COR-L47 (cell line): ENCODE data around the gene MAP3K4.

Experiments
- DNase-seq: peaks from one replicate; lab custom pipeline; 2025; lab: John Stamatoyannopoulos, UW

The MAP3K4 gene

GRCh38 chr6:161125591-161125990 is 134.0 kb downstream of the MAP3K4 start:
- DNase-seq, result no peak

GRCh38 chr6:161127071-161127740 is 135.6 kb downstream of the MAP3K4 start:
- no peak for DNase-seq

GRCh38 chr6:161128230-161128629 is 136.7 kb downstream of the MAP3K4 start:
- no peak for DNase-seq

- DNase-seq, result no peak
Observed at GRCh38 chr6:161128680-161129196, 137.2 kb downstream of the MAP3K4 start.

- DNase-seq, result no peak
Observed at GRCh38 chr6:161130541-161130940, 139.0 kb downstream of the MAP3K4 start.

GRCh38 chr6:161130967-161131766 is 139.6 kb downstream of the MAP3K4 start:
- DNase-seq, result no peak

- no peak for DNase-seq
Observed at GRCh38 chr6:161132384-161132783, 140.8 kb downstream of the MAP3K4 start.

GRCh38 chr6:161133963-161134362 is 142.4 kb downstream of the MAP3K4 start:
- DNase-seq, result no peak

- DNase-seq, result no peak
Observed at GRCh38 chr6:161134550-161135298, 143.2 kb downstream of the MAP3K4 start.

- no peak for DNase-seq
Observed at GRCh38 chr6:161135695-161136591, 144.4 kb downstream of the MAP3K4 start.

- DNase-seq, result no peak
Observed at GRCh38 chr6:161136655-161137054, 145.1 kb downstream of the MAP3K4 start.

- DNase-seq, result no peak
Observed at GRCh38 chr6:161137320-161137719, 145.8 kb downstream of the MAP3K4 start.

GRCh38 chr6:161137839-161138542 is 146.4 kb downstream of the MAP3K4 start:
- DNase-seq, result no peak

GRCh38 chr6:161138543-161139303 is 147.2 kb downstream of the MAP3K4 start:
- no peak for DNase-seq

GRCh38 chr6:161139304-161139765 is 147.8 kb downstream of the MAP3K4 start:
- DNase-seq, result no peak

GRCh38 chr6:161139766-161140553 is 148.4 kb downstream of the MAP3K4 start:
- DNase-seq, result no peak

GRCh38 chr6:161140554-161140875 is 148.9 kb downstream of the MAP3K4 start:
- no peak for DNase-seq

- DNase-seq, result peak; percentile 3
Observed at GRCh38 chr6:161141173-161141572, 149.6 kb downstream of the MAP3K4 start.

GRCh38 chr6:161142957-161143296 is 151.4 kb downstream of the MAP3K4 start:
- no peak for DNase-seq
